Activated T-cell treated with anti-CD3 and anti-CD28 coated beads for 24 hours (primary cell): Measurements from ENCODE around the gene MAOB.
A peak's percentile ranks its signal among the peaks of the same experiment; 100 is the strongest.
"Not testable (repeated sequence)": the region's sequence is repeated elsewhere in the genome, so short reads cannot be mapped to it uniquely, and the experiment has no call there.

Experiments
- DNase-seq: peaks from one replicate; pipeline ENCODE4 v3.0.0-alpha.2; 2020; ENCODE audit warnings: low read depth

The MAOB gene

DNA sequence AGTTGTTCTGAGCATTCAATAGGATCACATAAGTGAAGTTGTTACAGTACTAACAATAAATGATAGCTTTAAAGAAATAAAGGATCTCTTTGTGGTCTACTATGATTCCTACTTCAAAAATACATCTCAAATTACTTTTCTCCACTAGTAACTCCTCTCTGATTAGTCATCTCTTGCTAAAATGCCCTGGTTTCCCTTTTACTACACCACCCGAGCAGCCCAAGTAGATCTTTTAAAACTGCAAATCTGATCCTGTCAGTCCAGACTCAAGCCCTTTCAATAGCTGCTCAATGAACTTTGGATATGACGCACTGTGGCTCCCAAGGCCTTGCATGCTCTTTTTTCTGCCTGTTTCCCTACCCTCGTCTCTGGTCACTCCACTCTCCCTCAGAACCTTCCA lies 128.6 kb downstream of the MAOB start:
- no peak for DNase-seq

DNA sequence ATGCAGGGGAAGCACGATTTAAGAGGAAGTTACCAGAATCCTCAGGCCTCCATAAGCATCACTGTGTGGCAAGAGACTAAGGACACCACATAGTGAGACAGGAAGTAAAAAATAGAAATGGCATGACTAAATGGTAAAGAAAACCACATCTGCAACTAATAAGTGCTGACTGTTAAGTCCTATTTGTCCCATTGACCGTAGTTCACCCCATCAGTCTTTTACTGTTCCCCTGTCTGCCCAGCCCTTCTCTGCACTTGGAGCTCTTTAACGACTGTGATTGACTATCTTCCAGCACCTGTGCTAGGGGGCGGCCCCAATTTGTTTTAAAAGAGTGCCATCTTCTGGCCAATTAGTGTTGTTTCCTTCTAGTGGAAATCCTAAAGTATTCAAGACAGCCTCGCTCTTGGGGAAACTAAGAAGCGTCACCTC lies 132.0 kb downstream of the MAOB start:
- peak; percentile 1 for DNase-seq

DNA sequence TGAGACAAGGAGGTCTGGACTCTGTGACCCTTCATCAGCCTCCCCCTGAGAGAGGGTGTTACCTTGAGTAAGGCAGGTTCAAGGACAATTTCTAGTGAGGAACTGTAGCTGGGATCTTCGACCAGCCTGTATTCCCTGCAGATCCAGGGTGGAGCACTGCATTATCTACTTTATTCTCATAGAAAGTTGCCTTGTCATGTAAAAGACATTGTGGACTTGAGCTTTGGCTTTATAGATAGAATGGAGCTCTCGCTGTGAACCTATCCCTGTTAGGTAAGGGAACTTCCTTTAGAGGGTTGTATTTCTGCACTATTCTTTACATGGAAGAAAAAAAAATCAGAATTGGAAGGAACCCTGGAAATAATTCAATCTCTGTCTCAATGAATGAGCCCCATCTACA lies 134.8 kb downstream of the MAOB start:
- no peak for DNase-seq

DNA sequence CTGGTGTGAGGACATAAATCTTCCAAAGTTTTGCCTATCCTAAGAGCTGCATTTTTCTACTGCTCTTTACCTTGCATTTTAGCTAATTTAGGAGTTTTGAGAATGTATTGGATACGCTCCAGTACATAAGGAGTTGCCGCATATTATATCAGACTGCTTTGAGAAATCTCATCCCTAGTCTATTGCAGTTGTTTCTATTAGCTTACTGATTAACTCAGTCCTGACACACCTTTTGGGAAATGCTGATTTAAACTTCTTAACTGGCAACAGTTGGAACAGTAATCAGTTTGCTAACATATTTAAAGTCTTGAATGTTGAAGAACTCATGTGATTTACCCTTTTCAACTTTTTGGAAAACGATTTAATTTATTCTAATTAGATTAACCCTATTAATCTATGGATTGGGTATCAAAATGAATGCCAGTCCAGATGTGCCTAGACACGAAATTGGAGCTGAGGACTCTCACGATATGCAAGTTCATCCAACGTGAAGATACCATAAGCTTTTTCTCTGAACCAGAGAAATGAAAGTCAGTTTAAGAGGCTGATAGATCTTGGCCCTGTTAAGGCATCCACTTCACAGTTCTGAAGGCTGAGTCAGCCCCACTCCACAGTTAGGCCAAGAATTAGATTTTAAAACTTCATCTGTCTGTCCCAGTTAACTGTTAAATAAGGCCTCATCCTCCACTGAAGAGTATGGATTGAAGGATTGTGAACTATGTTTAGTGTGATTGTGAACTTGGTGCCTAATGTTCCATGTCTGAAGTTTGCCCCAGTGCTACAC lies 136.1 kb downstream of the MAOB start:
- no peak for DNase-seq

DNA sequence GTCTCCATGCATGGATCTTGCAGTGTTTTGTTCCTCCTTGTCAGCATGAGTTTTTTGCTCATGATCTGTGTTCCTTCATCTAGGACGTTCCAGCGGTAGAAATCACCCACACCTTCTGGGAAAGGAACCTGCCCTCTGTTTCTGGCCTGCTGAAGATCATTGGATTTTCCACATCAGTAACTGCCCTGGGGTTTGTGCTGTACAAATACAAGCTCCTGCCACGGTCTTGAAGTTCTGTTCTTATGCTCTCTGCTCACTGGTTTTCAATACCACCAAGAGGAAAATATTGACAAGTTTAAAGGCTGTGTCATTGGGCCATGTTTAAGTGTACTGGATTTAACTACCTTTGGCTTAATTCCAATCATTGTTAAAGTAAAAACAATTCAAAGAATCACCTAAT lies 138.0 kb downstream of the MAOB start:
- DNase-seq = no peak

DNA sequence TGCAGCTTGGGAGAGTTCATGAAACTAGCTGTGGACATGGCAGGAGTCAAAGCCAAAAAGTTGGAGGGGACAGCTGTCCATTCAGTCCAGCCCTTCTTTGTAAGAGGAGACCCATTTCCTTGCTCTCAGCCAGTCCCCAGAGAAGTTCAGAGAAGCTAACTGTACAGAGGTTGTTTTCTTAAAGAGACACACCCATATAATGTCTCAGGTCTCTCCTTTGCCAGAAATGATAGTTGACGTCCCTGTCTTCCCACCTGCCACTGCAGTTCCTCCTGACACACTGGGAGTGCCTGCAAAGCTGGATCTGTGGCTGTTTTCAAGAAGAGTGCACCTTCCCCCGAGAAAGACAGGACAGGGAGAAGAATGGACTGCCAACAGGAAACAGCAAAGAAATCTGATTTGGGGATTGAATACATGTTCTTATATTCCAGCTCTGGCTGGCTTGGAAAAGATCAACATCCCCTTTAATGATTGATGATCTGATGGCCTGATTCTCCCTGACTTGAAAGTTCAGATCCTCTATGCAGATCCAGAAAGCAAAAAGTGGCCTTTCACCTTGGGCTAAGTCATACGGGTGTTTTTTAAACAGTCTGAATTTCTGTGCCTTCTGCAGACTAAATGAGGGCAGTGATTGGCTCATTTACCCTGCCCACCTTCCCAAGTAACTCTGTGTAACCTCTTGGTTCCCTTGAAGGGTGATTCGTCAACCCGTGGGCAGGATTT lies 139.0 kb downstream of the MAOB start:
- no peak for DNase-seq

DNA sequence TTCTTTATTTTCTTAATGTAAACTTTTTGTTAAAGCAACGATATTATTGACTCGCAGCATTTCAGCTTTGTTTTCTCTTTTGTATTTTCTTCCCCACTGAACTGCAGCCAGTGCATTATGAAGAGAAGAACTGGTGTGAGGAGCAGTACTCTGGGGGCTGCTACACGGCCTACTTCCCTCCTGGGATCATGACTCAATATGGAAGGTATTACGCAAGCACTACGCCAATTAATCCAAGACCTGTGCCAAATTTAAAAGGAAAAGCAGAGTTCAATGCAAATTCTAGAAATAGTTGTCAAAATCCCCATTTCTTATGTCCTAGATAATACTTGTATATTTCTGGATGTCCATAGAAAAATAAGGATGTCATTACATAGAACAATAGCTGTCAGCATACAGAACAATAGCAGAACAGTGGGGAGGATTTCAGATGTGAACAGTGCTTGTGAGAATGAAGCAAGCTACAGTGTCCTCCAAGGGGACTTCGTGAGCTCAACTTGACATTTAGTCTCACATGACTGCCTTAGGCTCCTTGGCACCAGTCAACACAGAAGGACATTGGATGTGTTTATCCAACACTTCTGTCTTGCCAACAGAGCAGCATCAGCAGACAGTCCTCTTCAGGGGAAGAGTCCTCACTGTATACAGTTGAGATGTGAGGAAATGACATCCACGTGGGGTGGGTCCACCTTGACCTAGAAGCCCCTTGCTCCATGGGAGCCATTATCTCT lies 140.2 kb downstream of the MAOB start:
- DNase-seq = no peak

DNA sequence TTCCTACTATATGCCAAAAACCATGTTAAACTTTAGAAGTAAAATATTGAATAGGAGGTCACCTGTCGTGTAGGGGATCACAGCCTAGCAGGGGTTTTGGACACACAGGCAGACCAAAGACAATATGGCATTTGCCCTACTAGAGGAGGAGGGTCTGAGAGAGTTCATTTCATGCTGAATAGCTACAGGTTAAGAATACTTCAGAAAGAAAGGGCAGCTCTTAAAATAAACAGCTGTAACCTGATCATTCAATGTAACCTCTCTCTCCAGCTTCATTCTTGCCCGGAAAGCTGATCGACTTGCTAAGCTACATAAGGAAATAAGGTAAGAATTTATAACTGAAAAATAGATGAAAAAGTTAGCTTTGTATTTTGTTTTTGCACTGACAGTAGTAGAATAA lies 146.3 kb downstream of the MAOB start:
- no peak for DNase-seq

DNA sequence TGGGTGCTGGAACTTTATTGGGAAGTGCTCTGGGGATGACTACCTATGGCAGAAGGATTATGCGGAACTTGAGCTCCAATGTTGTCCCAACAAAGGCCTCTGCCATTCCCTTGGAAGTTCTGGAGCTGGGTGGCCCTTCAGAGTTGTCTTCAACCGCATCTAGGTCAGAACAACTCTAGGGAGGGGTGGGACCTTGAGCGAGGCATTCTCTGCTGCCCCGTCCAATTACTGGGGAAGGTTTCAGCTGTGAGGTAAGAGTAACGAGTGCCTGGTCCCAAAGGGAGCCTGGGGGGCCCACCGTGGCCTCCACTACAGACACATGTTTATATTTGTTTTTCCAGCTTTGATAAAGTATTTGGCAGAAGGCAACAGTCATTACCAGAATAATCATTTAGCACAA lies 146.7 kb downstream of the MAOB start:
- DNase-seq = no peak

DNA sequence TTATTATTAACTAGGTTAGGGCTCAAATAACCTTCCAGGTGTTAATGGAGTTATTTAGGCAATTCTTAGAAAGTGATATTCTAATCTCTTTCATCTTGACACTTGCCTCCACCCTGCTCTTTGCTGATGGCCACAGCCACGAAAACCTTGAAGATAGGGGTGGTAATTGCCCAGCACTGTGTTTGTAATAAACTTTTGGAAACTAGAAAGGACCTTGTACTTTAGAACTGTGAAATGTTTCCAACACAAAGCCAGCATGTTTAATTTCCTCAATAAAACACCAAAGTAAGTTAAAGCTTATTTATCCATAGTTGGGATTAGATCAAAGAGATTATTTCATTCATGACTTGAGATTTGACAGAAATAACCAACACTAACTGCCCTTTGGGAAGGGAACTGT lies 147.8 kb downstream of the MAOB start:
- no peak for DNase-seq

DNA sequence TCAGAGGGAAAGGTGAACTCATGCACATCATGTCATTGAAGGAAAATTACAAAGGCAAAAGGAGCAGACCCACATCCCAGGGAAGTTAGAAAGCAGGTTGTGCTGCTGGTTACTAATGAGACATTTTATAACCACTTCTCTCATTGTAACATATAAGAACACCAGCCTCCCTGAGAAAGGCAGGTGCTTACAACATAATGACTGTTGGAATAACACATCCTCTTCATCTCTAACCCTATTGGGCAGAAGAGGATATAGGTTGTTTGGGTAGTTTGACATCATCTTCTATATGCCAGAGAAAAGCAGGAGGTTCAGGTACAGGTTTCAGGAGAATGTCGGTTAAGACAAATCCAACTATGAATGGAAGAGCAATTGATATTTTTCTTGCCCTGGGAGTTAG lies 148.6 kb downstream of the MAOB start:
- no peak for DNase-seq

DNA sequence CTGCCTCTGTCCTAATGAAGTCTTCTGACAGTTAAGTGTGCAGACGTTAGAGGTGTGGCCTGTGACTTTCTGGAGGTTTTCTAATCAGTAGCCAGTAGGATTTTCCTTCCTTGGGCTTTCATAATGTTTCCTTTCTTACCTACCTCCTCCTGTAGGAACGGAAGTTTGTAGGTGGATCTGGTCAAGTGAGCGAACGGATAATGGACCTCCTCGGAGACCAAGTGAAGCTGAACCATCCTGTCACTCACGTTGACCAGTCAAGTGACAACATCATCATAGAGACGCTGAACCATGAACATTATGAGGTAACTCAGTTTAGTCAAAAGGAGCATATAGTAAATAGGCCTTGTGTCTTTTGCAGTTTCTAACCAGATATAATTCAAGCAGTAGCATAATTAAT lies 151.2 kb downstream of the MAOB start:
- DNase-seq = no peak

DNA sequence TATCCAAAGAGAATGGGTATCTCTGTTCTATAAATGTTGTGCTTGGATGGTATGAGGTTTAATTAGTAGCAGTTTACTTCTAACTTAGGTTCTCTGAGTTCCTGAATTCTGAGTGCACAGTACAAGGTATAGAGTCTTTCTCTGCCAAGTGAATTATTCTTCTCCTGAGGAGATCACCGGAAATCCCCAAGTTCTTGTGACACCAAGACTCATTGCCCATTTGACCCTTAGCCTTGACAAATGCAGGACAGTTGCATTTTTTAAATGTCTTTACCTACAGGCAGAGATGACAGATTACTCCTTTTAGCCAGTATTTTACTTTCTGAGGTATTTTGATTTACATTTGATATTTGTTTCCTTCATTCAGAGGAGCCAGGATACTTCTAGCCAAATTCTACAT lies 153.3 kb downstream of the MAOB start:
- no peak for DNase-seq

DNA sequence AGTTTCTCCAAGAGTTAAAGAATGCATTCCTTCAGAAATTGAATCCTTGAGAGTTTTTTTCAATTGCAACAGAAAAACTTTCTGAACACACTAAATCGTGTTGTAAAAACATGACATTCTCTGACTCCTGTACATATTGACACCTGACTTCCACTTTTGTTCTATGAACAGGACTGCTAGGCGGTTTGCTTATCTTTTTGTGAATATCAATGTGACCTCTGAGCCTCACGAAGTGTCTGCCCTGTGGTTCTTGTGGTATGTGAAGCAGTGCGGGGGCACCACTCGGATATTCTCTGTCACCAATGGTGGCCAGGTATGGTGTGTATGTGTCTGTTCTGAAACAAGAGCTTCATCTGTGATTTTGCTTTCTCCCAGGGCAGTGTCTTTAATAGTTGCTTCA lies 154.2 kb downstream of the MAOB start:
- no peak for DNase-seq

DNA sequence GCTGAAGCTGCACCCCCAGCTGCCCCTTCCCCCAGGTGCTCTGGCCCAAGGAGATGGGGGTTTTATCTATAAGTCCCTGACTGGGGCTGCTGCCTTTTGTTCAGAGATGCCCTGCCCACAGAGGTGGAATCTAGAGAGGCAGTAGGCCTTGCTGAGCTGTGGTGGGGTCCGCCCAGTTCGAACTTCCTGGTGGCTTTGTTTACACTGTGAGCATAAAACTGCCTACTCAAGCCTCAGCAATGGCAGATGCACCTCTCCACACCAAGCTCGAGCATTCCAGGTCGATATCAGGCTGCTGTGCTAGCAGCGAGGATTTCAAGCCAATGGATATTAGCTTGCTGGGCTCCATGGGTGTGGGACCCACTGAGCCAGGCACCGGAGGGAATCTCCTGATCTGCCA lies 155.0 kb downstream of the MAOB start:
- not testable (repeated sequence) for DNase-seq

DNA sequence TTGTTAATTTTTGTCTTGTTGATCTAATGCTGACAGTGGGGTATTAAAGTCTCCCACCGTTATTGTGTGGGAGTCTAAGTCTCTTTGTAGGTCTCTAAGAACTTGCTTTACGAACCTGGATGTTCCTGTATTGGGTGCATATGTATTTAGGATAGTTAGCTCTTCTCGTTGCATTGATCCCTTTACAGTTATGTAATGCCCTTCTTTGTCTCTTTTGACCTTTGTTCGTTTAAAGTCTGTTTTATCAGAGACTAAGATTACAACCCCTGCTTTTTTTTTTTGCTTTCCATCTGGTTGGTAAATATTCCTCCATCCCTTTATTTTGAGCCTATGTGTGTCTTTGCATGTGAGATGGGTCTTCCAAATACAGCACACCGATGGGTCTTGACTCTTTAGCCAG lies 157.0 kb downstream of the MAOB start:
- not testable (repeated sequence) for DNase-seq

DNA sequence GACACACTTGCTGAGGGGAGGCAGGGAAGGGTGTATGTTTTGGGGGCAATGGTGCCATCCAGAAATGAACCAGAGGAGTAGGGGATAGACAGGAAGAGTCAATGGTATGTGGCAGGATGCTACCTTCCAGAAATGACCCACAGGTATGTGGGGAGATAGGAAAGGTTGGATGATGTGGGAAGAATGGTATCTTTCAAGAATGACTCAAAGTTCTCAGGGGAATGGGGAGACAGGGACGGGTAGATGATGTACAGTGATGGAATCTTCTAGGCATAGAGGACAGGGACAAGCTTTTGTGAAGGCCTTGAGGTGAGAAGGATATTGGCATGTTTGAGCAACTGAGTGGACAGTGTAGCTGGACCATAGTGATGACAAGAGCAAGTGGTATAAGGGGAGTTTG lies 161.3 kb downstream of the MAOB start:
- DNase-seq = no peak

DNA sequence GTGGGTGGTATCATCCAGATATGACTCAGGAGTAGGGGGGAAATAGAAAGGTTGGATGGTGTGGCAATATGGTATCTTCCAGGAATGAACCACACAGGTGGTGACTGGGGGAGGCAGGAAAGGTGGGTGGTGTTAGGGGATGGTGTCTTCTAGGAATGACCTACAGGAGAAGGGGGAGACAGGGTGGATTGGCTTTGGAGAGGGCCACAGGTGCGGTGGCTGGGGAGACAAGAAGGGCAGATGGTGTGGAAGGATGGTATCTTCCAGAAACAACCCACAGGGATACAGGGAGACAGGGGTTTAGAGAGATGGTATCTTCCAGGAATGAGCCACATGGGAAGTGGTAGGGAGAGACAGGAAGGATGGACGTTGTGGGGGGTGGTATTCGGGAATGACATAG lies 162.2 kb downstream of the MAOB start:
- DNase-seq = no peak

DNA sequence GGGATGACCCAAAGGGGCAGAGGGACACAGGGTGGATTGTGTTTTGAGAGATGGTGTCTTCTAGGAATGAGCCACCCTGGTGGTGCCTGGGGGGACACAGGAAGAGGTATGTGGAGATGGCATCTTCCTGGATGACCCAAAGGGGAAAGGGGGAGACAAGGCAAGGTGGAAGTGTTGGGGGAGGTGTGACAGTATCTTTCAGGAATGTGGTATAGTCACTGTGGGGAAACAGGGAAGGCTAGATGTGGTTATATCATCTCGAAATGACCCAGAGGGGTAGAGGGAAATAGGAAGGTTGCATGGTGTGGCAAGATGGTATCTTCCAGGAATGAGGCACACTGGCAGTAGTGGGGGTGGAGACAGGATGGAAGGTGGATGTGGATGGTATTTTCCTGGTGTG lies 163.3 kb downstream of the MAOB start:
- no peak for DNase-seq

DNA sequence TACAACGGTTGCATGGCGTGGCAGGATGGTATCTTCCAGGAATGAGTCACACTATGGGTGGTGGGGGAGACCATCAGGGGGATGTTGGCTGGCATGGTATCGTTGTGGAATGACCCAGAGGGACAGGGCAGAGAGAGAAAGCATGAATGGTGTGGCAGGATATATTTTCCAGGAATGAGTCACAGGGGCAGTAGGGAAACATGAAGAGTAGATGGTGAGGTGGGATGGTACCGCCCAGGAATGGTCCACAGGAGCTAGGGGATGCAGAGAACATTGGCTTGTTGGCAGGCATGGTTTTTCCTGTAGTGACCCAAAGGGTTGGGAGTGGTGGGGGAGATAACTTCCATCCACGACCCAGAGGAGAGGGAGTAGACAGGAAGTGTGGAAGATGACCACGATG lies 163.7 kb downstream of the MAOB start:
- DNase-seq = no peak

DNA sequence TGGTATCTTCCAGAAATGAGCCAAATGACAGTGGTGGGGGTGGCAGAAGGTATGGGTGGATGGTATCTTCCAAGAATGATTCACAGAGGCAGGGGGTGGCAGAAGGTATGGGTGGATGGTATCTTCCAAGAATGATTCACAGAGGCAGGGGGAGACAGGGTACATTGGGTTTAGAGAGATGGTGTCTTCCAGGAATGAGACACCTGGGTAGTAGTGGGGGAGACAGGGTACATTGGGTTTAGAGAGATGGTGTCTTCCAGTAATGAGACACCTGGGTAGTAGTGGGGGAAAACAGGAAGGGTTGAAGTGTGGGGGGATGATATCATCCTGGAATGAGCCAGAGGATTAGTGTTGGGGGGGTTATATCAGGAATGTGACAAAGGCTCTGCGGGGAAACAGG lies 164.2 kb downstream of the MAOB start:
- DNase-seq = no peak

DNA sequence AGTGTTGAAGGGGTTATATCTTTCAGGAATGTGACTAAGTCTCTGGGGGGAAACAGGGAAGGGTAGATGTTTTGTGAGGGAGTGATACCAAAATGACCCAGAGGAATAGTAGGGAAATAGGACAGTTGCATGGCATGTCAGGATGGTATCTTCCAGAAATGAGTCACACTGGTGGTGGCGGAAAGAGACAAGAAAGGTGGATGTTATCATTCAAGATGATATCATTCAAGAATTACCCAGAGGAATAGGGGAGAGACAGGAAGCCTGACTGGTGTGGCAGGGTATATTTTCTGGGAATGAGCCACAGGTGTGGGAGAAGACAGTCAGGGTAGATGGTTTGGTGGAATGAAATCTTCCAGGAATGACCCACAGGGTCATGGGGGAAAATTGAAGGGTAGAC lies 165.1 kb downstream of the MAOB start:
- DNase-seq = no peak

DNA sequence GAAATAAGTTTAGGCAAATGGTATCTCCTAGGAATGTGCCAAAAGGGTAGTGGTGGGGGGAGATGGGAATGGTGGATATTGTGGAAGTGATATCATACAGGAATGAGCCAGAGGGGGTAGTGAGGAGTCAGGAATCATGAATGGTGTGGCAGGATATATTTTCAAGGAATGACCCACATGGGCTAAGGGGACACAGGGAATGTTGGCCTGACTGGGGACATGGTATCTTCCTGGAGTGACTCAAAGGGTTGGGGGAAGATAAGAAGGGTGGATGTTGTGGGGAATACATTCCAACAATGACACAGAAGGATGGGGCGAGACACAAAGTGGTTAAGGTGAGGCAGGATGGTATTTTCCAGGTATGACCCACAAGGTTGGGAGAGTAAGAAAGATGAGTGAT lies 165.6 kb downstream of the MAOB start:
- no peak for DNase-seq
